AG20443 (cell line): ENCODE measurements around the gene MAP4K3.
A peak's percentile ranks its signal among the peaks of the same experiment; 100 is the strongest.

ENCODE experiments used
- DNase-seq: peaks from one replicate; pipeline ENCODE4 v3.0.0; 2012; ENCODE audit warnings: low spot score, mixed read lengths

The MAP4K3 gene

DNA sequence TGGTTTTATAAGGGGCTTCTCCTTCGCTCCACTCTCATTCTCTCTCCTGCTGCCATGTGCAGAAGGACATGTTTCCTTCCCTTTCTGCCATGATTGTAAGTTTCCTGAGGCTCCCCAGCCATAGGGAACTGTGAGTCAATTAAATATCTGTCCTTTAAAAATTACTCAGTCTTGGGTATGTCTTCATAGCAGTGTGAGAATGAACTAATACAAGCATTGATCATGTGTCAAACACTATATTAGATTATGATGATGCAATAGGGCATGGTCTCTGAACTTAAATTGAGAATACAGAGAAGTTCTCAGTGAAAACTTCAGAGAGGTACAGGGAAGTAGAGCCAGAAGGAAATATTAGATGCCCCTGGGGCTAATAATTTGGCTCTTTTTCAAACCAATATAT, 5.9 kb upstream of the MAP4K3 start:
- no peak for DNase-seq

DNA sequence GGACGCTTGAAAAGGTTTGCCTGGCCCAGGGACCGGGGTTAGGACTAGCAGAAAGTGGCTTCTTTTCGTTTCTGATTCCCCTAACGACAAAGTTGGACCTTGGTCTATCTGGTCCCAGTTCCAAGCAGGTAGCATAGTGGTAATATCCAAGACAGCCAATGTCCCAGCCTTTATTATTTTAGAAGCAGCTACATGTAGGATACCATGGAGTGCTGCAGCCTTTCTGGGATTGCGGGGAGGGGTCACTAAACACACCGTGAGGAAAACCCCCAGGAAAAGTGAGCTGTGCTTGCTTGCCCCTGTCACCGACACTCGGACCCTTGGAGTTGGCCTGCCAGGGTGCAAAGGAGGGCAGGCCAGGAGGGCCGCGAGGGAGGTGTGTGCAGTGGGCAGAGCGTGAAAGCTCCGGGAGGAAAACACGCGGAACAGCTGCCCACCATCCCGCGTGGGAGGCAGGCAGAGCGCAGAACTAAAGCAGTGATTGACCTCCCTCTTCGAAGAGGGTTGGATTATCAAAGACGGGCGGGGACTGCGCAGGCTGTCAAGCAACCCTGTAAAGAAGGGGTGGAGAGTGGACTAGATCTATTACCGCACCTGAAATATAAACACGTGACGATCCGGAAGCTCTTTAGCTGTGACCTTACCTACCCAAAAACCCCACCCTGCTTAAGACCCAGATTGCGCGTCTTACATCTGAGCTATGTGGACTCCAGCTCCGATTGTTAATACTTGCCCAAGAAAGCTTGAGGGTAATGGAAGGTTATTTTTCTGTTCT, 624 bp upstream of the MAP4K3 start:
- peak; percentile 27 for DNase-seq

DNA sequence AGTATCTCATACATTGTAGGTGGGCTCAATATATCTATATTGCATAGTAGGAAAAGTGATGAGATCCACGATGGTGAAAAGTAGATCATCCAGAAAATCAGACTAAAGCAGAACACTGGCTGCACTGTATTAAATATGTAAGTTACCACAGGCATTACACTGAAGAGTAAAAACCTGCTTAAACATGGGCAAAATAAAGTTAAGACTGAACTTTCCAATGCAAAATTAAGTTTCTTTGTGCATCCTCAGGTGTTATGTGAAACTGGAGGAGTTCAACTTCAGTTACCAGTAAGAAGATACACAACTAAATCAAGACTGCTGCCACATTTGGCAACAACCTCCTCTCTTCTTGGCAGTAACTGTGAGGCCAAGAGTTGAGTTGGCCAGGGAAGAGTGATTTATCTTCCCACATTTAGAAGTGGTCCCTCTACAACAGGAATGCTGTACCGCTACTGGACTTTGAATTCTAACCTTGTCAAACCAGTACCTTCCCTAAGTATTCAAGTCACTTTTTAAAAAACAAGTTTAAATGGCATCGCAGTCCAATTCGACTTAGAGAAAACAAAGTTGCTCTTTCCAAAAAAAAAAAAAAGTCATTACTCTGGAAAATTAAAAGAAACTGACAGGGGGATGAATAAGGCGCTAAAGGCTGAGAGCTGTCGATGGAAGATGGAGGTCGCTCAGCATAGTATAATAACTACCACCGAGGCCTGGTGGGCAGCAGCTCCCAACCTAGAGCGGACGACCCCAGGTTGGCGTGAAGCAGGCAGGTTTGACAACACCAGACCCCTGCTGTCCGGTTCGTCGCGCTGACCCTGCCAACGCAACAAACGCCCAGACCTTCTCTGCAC, 1.1 kb downstream of the MAP4K3 start:
- DNase-seq: peak; percentile 24

DNA sequence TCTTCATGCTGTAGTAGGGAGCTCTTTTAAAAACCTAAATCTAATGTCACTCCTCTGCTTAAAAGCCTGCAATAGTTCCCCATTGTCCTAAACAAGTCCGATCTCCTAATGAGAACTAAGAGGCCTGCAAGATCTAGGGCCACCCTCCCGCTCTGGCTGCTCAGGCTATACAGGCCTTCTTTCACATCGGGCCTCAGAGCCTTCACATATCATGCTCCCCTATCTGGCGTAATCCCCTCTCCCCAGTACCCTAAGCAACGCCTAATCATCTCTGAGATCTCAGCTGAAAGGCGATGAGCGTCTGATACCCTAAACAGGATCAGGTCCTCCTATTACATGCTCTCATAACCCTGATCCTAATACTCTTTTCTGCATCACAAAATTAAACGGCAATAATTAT, 1.9 kb downstream of the MAP4K3 start:
- no peak for DNase-seq

DNA sequence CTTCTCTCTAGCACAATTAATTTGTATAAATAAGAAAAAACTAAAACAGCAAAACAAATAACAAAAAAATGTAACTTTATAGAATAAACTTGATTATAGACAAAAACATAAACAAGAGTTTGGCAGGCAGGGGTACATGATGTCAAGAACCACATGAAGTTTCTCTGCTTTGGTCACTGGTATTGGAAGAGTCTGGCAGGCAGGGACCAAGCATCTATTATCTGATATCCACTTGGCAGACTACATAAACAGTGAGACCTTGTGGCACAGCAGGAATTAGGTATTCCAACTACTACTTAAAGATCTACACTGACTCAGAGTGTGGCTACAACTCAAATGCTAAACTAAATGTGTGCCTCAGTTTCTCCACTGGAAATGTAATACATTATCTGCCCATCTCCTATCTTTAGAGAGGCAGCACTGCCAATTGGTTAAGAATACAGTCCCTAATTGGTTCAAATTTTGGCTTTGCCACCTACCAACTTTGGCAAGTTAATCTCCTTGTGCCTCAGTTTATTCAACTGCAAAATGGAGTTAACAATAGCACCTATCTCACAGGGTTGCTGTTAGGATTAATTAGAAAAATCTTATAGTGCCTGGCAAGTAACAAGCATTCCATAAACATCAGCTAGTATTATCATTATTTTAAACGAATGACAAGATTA, 2.7 kb downstream of the MAP4K3 start:
- no peak for DNase-seq

DNA sequence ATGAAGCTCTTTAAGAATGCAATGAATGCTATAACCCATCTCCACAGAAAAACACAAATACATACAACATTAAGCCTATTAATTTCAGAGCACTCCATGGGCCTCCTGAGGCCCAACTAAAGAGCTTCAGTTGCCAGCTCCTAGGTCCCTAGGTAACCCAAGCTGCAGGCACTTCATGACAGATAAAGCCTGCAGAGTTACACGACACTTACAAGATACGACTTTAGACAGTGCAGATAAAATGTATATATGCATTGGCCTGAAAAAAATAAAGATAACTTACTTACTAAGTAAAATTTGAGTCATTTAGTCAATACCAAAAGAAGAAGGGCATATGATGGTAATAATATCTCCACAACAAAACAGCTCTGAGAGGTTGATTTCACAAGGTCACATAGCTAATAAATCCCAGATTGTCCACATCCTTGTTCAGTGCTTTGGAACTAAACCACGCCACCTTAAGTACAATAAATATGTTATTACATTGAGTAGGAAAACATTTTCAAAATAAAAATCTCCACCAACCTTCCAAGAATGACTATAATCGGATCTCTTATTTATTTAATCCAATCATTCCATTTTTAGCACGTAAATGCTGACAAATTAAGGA, 3.4 kb downstream of the MAP4K3 start:
- DNase-seq: peak; percentile 39

DNA sequence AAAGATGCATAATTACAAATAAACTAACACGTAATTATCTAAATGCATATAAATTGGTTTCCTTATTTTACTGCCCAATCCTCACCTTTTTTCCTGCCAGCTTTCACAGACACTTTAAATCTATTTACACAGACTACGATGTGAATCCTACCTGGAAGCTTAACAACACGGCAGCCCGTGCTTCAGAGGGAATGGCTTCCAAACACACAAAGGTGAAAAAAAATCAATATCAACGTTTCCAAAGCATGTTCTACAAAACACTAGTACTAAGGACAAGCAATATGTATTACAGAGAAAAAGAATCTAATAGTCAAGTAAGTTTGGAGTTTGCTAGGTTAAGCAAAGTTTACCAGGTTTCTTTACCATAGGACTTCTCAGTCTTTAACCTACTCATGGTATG, 4.4 kb downstream of the MAP4K3 start:
- no peak for DNase-seq

DNA sequence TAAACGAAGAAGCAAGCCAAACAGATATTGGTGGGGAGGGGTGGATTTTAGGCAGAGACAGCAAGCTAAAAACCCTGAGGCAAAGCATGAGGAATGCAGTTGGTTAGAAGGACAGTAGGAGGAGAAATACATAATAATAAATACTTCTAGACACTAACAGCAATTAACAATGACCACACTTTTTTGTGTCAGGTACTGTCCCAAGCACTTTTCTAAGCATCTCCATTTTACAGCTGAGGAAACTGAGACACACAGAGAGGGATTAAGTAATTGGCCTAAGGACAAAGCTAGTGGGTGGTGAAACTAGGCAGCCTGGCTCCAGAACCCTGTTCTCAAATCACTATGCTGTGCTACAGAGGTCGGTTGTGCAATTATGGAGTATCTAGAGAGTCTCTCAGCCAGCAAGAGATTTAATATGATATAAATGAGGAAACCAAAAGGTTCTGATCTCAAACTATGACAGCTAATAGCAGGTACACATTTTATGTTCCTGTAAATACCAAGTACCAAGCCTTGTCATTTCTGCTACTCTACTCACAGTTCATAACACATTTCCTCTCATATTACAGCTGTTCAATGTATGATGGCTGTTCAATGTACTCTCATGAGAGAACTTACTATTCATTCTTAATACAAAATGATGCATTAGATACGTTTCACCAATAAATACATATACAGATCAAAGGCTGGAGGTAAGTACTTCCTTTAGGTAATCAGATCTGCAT, 5.3 kb downstream of the MAP4K3 start:
- DNase-seq: peak; percentile 13

DNA sequence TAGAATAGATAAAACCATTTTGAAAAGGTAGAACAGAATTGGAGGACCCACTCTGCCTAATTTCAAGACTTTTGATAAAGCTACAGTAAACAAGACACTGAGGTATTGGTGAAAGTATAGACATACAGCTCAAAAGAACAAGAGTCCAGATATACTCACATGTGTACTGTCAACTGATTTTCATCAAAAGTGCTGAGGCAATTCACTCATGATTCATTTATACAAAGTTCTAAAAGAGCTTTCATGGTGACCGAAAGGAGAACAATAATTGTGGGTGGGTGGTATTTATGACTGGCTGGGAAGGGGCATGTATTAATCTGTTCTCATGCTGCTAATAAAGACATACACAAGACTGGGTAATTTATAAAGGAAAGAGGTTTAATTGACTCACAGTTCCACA, 7.3 kb downstream of the MAP4K3 start:
- DNase-seq: no peak

DNA sequence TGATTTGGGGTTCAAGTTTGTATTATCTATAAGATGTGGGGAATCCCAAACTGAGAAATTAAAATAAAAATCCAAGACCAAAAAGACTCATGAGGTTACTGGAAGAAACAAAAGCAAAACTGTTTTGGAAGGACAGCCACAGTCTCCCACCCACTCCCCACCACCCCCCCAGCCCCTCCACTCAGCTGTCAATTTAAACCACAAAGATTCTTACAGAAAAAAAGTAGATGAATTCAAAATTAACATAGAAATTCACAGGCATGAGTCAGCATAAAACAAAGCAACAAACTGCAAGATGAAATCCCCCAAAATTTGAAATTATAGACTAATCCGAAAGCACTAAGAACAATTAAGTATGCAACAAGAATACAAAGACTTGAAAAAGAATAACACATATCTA, 12.1 kb downstream of the MAP4K3 start:
- no peak for DNase-seq

DNA sequence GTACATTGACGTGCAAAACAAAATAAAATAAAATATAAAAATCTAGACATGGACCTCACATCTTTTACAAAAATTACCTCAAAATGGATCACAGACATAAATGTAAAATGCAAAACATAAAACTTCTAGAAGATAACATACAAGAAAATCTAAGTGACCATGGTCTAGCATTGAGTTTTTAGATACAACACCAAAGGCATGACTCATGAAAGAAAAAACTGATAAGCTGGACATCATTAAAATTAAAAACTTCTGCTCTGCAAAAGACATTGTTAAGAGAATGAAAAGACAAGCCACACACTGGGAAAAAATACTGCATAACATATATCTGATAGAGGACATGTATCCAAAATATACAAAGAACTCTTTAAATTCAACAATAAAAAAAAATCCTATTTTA, 14.4 kb downstream of the MAP4K3 start:
- DNase-seq: no peak

DNA sequence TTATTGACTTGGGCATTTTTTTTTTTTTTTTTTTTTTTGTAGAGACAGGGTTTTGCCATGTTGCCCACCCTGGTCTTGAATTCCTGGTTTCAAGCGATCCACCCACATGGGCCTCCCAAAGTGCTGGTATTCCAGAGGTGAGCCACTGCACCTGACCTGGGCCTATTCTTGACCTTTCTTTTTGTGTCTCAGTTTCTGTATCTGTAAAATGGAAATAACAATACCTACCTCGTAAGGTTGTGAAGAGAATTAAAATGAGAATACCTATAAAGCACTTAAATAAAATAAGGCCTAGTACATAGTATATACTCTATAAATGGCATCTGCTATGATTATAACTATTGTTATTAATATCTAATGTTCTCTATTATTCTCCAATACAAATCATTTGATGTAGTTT, 15.7 kb downstream of the MAP4K3 start:
- DNase-seq: no peak

DNA sequence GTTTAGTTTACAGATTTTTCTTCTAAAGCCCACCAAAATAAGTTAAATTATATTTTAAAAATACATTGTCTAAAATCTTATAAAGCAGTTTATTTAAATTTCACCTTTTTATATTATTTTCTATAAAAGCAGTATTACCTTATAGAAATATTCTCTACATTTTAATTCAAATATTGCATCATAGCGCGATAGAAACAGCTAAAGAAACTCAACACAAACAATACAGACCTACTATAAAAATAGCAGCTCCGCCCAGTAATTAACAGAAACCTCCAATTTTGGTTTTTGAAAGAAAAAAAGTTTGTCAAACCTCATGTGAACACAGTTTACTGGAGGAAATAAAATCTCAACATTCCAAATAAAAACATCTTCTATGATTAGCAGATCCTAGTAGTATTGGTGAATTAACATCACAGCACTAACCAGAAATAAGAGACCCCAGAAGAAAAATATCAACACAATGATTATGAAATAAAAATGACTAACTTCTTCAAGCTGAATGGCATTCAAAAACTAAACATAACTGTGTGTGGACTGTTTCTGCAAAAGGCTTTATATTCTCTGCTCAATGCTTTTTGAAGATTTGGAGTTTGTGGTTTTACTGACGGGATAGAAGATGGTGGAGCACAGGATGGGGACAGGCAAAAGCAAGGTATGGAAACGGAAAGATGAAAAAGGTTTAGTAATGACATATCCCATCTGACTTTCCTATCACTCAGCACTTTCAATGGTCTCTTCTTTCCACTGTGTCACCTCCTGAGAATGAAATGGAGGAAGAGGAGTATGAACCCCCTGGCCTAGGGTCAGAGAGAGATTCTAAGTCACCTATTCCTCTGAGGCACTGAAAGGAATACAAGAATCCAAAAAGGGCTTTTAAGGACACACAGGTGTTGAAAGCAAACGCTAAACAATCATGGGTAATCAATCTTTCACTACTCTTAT, 17.5 kb downstream of the MAP4K3 start:
- DNase-seq: no peak

DNA sequence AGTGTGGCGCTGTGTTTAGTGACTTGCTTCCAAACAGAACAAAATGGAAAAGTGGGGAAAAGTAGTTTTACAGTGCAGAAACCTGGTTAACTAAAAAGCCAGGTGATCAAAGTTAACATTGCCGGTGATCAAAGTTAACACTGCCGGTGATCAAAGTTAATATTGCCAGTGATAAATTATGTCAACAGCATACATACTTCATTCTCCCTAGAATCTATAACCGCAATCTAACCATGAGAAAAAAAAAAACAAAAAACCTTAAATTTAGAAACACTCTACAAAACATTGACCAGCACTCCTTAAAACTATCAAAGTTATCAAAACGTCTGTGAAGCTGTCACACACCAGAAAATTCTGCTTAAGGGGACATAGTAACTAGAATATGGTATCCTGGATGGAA, 18.6 kb downstream of the MAP4K3 start:
- no peak for DNase-seq

DNA sequence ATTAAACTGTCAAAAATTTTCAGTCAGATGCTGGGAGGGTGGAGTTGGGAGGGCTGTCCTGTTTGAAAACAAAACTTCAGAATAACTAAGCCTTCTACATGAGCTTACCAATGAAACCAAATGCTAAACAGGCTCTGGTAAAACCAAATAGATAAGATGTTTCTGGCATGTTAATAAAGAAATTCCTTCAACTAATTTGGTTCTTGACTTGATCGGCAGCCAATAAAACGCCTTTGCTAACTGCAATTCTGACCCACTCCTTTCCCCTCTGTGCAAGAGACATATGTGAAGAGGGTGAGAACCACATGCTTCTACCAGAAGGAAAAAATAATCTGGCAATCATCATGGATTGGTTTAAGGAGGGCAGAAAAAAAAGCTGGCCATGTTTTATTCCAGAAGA, 20.9 kb downstream of the MAP4K3 start:
- DNase-seq: peak; percentile 46

DNA sequence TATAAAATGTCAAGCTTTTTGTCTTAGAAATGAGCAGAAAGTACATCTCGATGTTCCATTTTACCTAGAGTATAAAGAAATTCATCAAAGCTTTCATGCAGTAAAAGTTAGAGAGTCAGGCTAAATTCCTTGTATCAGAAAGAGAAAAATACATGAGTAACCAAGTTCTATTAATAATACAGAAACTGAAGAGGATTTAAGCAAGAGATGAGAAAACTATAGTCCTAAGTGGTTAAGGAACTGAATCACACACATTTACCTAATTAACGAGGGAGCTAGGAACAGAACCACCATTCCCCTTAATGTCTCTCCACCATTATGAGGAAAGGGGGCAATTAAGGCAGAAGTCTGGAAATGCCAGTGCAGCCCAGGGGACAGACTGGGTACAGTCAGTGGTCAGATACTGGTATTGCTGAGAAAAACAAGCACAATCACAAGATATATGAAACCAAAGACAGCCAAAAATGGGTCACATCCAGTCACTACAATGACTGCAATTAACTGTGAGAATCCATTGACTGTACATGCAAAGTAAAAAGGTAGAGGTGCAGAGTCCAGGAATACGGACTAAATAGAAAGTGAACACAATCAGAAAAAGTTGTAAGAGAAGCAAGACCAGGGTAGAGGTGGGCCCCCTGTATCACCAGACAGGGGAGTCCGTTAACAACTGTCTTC, 23.9 kb downstream of the MAP4K3 start:
- no peak for DNase-seq

DNA sequence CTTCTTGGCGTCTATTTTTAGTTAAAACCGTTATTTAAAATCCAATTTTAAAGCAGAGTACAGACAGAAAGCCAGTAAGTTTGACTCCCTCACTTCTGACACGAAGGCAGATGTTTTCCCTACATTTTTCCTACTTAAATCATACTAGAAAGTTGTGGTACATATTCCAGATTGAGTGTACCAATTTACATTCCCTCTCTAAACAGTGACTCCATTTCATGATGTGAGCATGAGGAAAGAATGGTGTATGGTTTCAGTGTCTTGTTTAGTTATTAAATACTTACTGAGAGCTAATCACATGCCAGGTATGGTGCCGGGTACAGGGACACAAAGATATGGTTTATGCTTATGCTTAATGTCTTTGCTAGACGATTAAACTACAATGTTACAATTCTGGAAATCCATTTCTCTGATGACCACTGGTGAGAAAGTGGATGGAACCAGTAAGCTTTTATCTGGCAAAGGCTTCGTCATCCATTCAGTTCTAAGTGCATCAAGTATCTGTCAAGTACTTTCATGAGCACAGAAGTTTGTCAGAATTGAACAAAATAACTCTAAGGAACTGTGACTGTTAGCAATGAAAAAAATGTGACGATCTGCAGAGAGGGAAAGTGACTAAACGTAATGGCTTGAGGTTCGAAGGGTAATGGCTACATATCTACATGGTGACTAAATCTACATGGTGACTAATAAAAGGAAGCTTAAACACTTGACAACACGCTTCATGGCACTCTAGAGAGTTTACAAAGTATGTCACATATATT, 25.7 kb downstream of the MAP4K3 start:
- peak; percentile 54 for DNase-seq

DNA sequence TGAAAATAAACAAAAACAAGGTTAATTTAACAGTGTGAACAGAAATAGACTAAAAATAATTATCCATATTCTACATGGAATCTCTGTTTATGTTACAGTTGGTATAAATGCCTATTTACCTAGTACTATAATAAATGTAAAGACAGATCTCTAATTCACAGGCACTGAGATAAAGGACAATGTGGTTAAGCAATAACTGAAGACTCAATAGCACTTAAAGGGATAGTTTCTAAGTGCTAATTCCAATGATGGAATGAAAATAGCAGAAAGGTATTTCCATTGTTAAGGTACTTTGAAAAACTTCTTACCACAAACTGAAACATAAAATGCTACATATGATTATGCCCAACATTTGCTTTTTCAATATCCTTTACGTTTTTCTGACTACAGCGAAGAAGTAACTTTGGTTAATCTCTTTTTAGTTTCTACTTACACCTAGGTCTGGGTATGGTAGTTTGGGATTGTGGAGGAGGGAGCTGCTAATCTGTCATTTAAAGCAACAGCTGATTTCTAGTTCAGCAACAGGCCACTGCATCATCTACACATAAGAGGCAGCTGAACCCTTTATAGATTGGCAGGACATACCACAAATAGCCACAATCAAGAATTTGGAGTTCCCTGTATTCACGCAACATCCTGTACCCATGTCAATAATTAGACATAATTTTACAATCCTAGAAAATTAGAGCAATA, 27.2 kb downstream of the MAP4K3 start:
- DNase-seq: no peak
